ENCODE measurements around the gene XYLT2. TPM values are rescaled to one million over a fixed set of nuclear protein-coding genes. Genes with fewer than 3 reads are reported as not detected.

Gene XYLT2
- total and polyA plus RNA-seq, 2 of the 8 experiments (the other 6 are each of a cell fraction or from before 2014, with no cell fraction given) = 28.0 to 29.9 TPM

- Histone ChIP-seq H2BK120ac (replicated peaks; ENCODE audit: low read depth, low read length) (no peak overlapping the region), H3K23ac (ENCODE audit: insufficient read length) (no peak overlapping the region), H2AFZ (ENCODE audit: low read length) (no peak overlapping the region), H3K79me2 (ENCODE audit: control insufficient read depth in 1 of 2, insufficient read depth in 2 of 2, low read length in 2 of 2) (no peaks in the 10 kb centered on the region), H3K79me1 (ENCODE audit: low read depth, low read length) (no peaks in the 10 kb centered on the region), H3K4me3 (ENCODE audit: extremely low read depth in 1 of 4, insufficient read depth in 2 of 4, low read depth in 3 of 4, low read length in 4 of 4) (no peak overlapping the region), H3K4ac (replicated peaks; ENCODE audit: insufficient read length, low read depth, low read length) (no peak overlapping the region), H3K18ac (ENCODE audit: extremely low read depth, low read length) (no peak overlapping the region), H4K8ac (ENCODE audit: extremely low read depth, insufficient read depth, low read length) (no peak overlapping the region), H3K36me3 (ENCODE audit: control insufficient read depth in 2 of 4, insufficient read depth in 4 of 4, low read length in 3 of 4) (peaks cover 9 to 34% (median 22%) of the 10 kb centered on the region in 4 experiments), H3K4me1 (replicated peaks in 1 of 4; ENCODE audit: control insufficient read depth in 3 of 4, insufficient read depth in 4 of 4, low read length in 3 of 4) (peaks cover 0 to 27% (median 11%) of the 10 kb centered on the region in 4 experiments; a peak in 6 of 7 replicates), H3K27ac (ENCODE audit: low read depth, low read length) (no peak overlapping the region), H3K56ac (replicated peaks; ENCODE audit: insufficient read length, low read depth, low read length) (no peak overlapping the region), H4K20me1 (replicated peaks in 1 of 2; ENCODE audit: control insufficient read depth in 1 of 2, insufficient read depth in 2 of 2, low read length in 2 of 2) (peaks cover 6 to 27% of the 10 kb centered on the region in 2 experiments), H3K27me3 (replicated peaks in 1 of 4; ENCODE audit: control insufficient read depth in 3 of 4, extremely low read depth in 1 of 4, insufficient read depth in 3 of 4, low read length in 3 of 4) (no peaks in the 10 kb centered on the region), H2AK5ac (ENCODE audit: low read depth, low read length) (no peak overlapping the region), H3K9ac (replicated peaks in 1 of 4; ENCODE audit: extremely low read depth in 1 of 4, low read depth in 3 of 4, low read length in 3 of 4) (no peak overlapping the region), H3K14ac (ENCODE audit: insufficient read length) (no peak overlapping the region), H4K91ac (replicated peaks; ENCODE audit: insufficient read length, low read length) (no peak overlapping the region), H3K23me2 (ENCODE audit: low read depth, low read length) (no peaks in the 10 kb centered on the region), H3K9me3 (ENCODE audit: insufficient read depth in 2 of 2, low read depth in 1 of 2, low read length in 1 of 2) (no peaks in the 10 kb centered on the region), H2BK15ac (ENCODE audit: low read length) (no peak overlapping the region), H2BK20ac (ENCODE audit: low read length) (no peak overlapping the region), H4K5ac (ENCODE audit: insufficient read length, low read depth, low read length) (no peak overlapping the region), H3K4me2 (ENCODE audit: insufficient read depth in 1 of 2, low read depth in 2 of 2, low read length in 2 of 2) (no peak overlapping the region), H2BK5ac (ENCODE audit: low read depth, low read length) (no peak overlapping the region), H2BK12ac (ENCODE audit: low read depth, low read length) (no peak overlapping the region)
- ChIA-PET POLR2A (ENCODE audit: partially characterized antibody) (interaction anchor here (0.9 to 20.2 kb wide), 6 partner anchors 9 to 183 kb away, joined by 3 to 313 read pairs (median 8); partner anchors contain the start of genes EME1, LRRC59, MRPL27 and XYLT2), CTCF (ENCODE audit: partially characterized antibody) (interaction anchor here (0.8 to 6.1 kb wide), 18 partner anchors 10 to 159 kb away, joined by 3 to 58 read pairs (median 6); partner anchors contain the start of genes ACSF2, COL1A1, EME1 and LRRC59)
- no peak for FAIRE-seq
- DNase-seq (ENCODE audit: low read depth in 1 of 2, low spot score in 2 of 2) = no peak
- WGBS, 2 experiments (ENCODE audit: extremely low coverage in 1 of 2, insufficient coverage in 1 of 2, insufficient read length in 1 of 2, insufficient replicate concordance in 2 of 2, low coverage in 1 of 2, low lambda C conversion rate in 2 of 2, missing lambda C conversion rate in 1 of 2) = 80% methylated on average over 8 of the region's 11 CpGs; no CpG with 5 or more reads in 1 of the 2 experiments
- no peak for TF ChIP-seq CHD1 (IDR thresholded peaks at IDR 0.05; ENCODE audit: low read depth, low read length)
- no peak for TF ChIP-seq EZH2 (IDR thresholded peaks at IDR 0.05; ENCODE audit: low read depth, low read length, severe bottlenecking)
- TF ChIP-seq RAD21 (IDR thresholded peaks at IDR 0.05 in 1 of 2, conservative IDR thresholded peaks at IDR 0.05 in 1 of 2; ENCODE audit: low read depth in 2 of 2, low read length in 2 of 2) = no peak
- TF ChIP-seq, protein P1, sequence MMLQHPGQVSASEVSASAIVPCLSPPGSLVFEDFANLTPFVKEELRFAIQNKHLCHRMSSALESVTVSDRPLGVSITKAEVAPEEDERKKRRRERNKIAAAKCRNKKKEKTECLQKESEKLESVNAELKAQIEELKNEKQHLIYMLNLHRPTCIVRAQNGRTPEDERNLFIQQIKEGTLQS (IDR thresholded peaks at IDR 0.05; ENCODE audit: insufficient read depth, low read depth, low read length) = no peak
- no peak for TF ChIP-seq SIN3A (conservative IDR thresholded peaks at IDR 0.05 in 1 of 2, IDR thresholded peaks at IDR 0.05 in 1 of 2; ENCODE audit: low read depth in 1 of 2, low read length in 2 of 2)
- no peak for TF ChIP-seq ASH2L (IDR thresholded peaks at IDR 0.05; ENCODE audit: low read length)
- TF ChIP-seq HDAC2 (IDR thresholded peaks at IDR 0.05; ENCODE audit: borderline replicate concordance in 1 of 2, low read depth in 2 of 2, low read length in 2 of 2) = no peak
- no peak for TF ChIP-seq SIRT6 (IDR thresholded peaks at IDR 0.05; ENCODE audit: low read length)
- TF ChIP-seq TCF12 (IDR thresholded peaks at IDR 0.05; ENCODE audit: low read depth, low read length) = no peak
- TF ChIP-seq GTF2F1 (IDR thresholded peaks at IDR 0.05; ENCODE audit: borderline replicate concordance, low read depth, low read length) = no peak
- TF ChIP-seq CHD2 (IDR thresholded peaks at IDR 0.05; ENCODE audit: low read length) = no peak
- TF ChIP-seq KDM1A (IDR thresholded peaks at IDR 0.05; ENCODE audit: borderline replicate concordance, low read length) = no peak
These were observed 14.7 kb downstream of the XYLT2 start for GRCh38 chr17:50360486-50361115.
